DND-41 (cell line): ENCODE results near the gene CNEP1R1.

Experiments used
- ATAC-seq: fragments of 200-7000 bp; cut with Tn5 transposase; 3 replicates; pipeline ENCODE4 v1.9.1; 2021; ENCODE audit warnings: low read depth; ENCODE audit not compliant: insufficient read depth
- DNase-seq: peaks from one replicate; pipeline ENCODE4 v3.0.0-alpha.2; 2020
- H2AFZ ChIP-seq: 2 replicates; pipeline ENCODE4 v1.6.0; 2012; ENCODE audit warnings: low read depth, low read length
- H3K27ac ChIP-seq: 2 replicates; pipeline ENCODE4 v1.5.1; 2012; ENCODE audit warnings: low read length, inconsistent platforms
- H3K27me3 ChIP-seq: fragments of 200-600 bp; sonication (generic); 2 replicates; pipeline ENCODE4 v1.6.0; 2012; ENCODE audit warnings: low read length, mild to moderate bottlenecking, inconsistent platforms; ENCODE audit not compliant: insufficient read depth, poor library complexity
- H3K36me3 ChIP-seq: 2 replicates; pipeline ENCODE4 v1.5.1; 2012; ENCODE audit warnings: low read length, inconsistent platforms; ENCODE audit not compliant: insufficient read depth
- H3K4me1 ChIP-seq: 2 replicates; pipeline ENCODE4 v1.5.1; 2012; ENCODE audit warnings: mild to moderate bottlenecking, low read length; ENCODE audit not compliant: insufficient read depth
- H3K4me2 ChIP-seq: 2 replicates; pipeline ENCODE4 v1.6.0; 2012; ENCODE audit warnings: mild to moderate bottlenecking, moderate library complexity, low read length, inconsistent platforms; ENCODE audit not compliant: insufficient read depth
- H3K4me3 ChIP-seq, 2 experiments: fragments of 200-600 bp in 1 of 2; shearing (Covaris generic) in 1 of 2; 2 replicates each; pipeline ENCODE4 v1.5.1; 2012 to 2016; ENCODE audit warnings: inconsistent platforms in 2 of 2, low read length in 2 of 2, mild to moderate bottlenecking in 2 of 2, low read depth in 1 of 2, moderate library complexity in 1 of 2
- H3K79me2 ChIP-seq: 2 replicates; pipeline ENCODE4 v1.6.0; 2012; ENCODE audit warnings: low read length, inconsistent platforms; ENCODE audit not compliant: insufficient read depth
- H3K9ac ChIP-seq: 2 replicates; pipeline ENCODE4 v1.6.0; 2012; ENCODE audit warnings: low read depth, mild to moderate bottlenecking, inconsistent platforms, low read length, moderate library complexity
- H3K9me3 ChIP-seq: 2 replicates; pipeline ENCODE4 v1.5.1; 2012; ENCODE audit warnings: low read length, moderate library complexity, mild to moderate bottlenecking, inconsistent platforms; ENCODE audit not compliant: insufficient read depth, severe bottlenecking
- H4K20me1 ChIP-seq: 2 replicates; pipeline ENCODE4 v1.6.0; 2012; ENCODE audit warnings: low read length; ENCODE audit not compliant: insufficient read depth
- CTCF ChIP-seq: IDR thresholded peaks from 2 replicates; pipeline ENCODE4 v1.5.1; 2012; ENCODE audit warnings: borderline replicate concordance, low read length, moderate library complexity, mild to moderate bottlenecking; ENCODE audit not compliant: poor library complexity, severe bottlenecking; ENCODE audit errors: extremely low read depth
- EZH2 ChIP-seq: IDR thresholded peaks from 3 replicates; pipeline ENCODE4 v1.6.1; 2012; ENCODE audit warnings: borderline replicate concordance, low read depth, mild to moderate bottlenecking, moderate library complexity, low read length, inconsistent platforms; ENCODE audit not compliant: severe bottlenecking

CNEP1R1 gene

GRCh38 chr16:50061326-50061725 lies 36.3 kb downstream of the CNEP1R1 start:
- no peak for TF ChIP-seq CTCF
- no peak for TF ChIP-seq EZH2
- ATAC-seq, result no peak

GRCh38 chr16:50065241-50065623 lies 40.2 kb downstream of the CNEP1R1 start:
- Histone ChIP-seq H3K9ac (peak overlapping the region; percentile 23), H3K79me2 (peaks cover 39% of the 10 kb centered on the region), H3K36me3 (peaks cover 28% of the 10 kb centered on the region), H3K4me3 (peak overlapping the region in 1 of 2 experiments; percentile 97; a peak in 2 of 4 replicates), H4K20me1 (peaks cover 27% of the 10 kb centered on the region), H3K9me3 (no peaks in the 10 kb centered on the region), H2AFZ (peak overlapping the region; percentile 46), H3K4me1 (peaks cover 38% of the 10 kb centered on the region), H3K27me3 (no peaks in the 10 kb centered on the region), H3K4me2 (peak overlapping the region; percentile 99), H3K27ac (peak overlapping the region; percentile 51)
- ATAC-seq (no peak), DNase-seq (no peak)
- TF ChIP-seq EZH2 (no peak), CTCF (no peak)

More at GRCh38 chr16:50061326-50061725, 36.3 kb downstream of the CNEP1R1 start:
- Histone ChIP-seq H3K4me3 (no peak overlapping the region), H3K9ac (no peak overlapping the region), H3K27me3 (no peaks in the 10 kb centered on the region), H4K20me1 (0 out of 2 replicates have a peak, but pooled peaks cover under 1% of the 10 kb centered on the region), H3K4me1 (peaks cover 13% of the 10 kb centered on the region), H3K36me3 (no peaks in the 10 kb centered on the region; the same call in 1 of the 2 replicates), H3K79me2 (peaks cover 5% of the 10 kb centered on the region), H2AFZ (no peak overlapping the region), H3K9me3 (peaks cover 3% of the 10 kb centered on the region), H3K4me2 (no peak overlapping the region), H3K27ac (no peak overlapping the region)
- no peak for DNase-seq

- peak within 1 kb of the TSS; percentile 100 for H2AFZ ChIP-seq
These were observed 40.8 kb downstream of the CNEP1R1 start, which contains the start of gene HEATR3 for GRCh38 chr16:50065624-50066481. Gene HEATR3, plus strand, starts transcription at chr16:50065970. Its CDS starts 162 bp downstream, at chr16:50066132.

More at GRCh38 chr16:50065624-50066481, 40.8 kb downstream of the CNEP1R1 start, which contains the start of gene HEATR3:
- Histone ChIP-seq H3K27me3 (no peaks in the 10 kb centered on the region), H3K9me3 (no peaks in the 10 kb centered on the region), H4K20me1 (peaks cover 32% of the 10 kb centered on the region), H3K27ac (peak within 1 kb of the TSS; percentile 95), H3K4me1 (peaks cover 38% of the 10 kb centered on the region), H3K4me3 (peak within 1 kb of the TSS; percentile 62 to 97), H3K79me2 (peaks cover 39% of the 10 kb centered on the region), H3K4me2 (peak within 1 kb of the TSS; percentile 99), H3K9ac (peak within 1 kb of the TSS; percentile 89), H3K36me3 (peaks cover 33% of the 10 kb centered on the region)
- TF ChIP-seq CTCF, result no peak
- no peak for TF ChIP-seq EZH2
- peak; percentile 97 for DNase-seq
- peak; percentile 84 for ATAC-seq
